ENCODE measurements around the gene ZNF304. TPM values are rescaled to one million over a fixed set of nuclear protein-coding genes. Genes with fewer than 3 reads are reported as not detected.

Gene ZNF304
- total RNA-seq (2014; rRNA removed; shearing (Covaris generic); ENCODE audit: low replicate concordance), result 10.6 and 11.9 TPM in 2 replicates

- no peaks in the 10 kb centered on the region for H3K27me3 ChIP-seq
- H3K36me3 ChIP-seq, result peaks cover 41% of the 10 kb centered on the region
- peak; percentile 98 for DNase-seq
- peaks cover 9% of the 10 kb centered on the region for H3K9me3 ChIP-seq
- H3K4me3 ChIP-seq, result peak within 1 kb of the TSS; percentile 96
These were observed at the start of gene ZNF304 for GRCh38 chr19:57350877-57351805. ZNF304 (plus strand) TSS chr19:57351271; CDS start chr19:57351665, 394 bp downstream.

DNA sequence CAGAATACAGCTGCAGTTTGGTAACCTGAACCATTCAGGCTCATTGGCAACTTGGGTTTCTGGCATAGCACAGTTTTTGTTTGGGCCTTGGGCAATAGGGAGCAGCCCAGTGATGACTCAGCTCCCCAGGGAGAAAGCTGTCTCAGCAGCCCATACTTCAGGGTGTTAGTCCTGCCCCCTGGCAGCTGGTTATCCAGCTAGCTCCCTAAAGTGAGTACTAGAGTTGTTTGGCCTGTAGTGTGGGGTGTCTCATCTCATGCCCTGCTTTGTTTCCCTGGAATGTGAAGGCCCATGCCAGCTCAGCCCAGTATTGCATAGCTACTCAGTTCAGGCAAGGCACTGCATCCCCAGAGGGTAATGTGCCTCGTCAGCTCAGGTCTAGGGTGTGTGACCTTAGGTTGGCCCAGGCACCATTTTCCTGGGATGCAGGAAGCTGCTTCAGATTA lies 49.0 kb upstream of the ZNF304 start:
- peak; percentile 98 for DNase-seq
- Histone ChIP-seq H3K36me3 (peaks cover 92% of the 10 kb centered on the region), H3K4me3 (no peak overlapping the region), H3K27me3 (0 out of 2 replicates have a peak, but pooled peaks cover 2% of the 10 kb centered on the region), H3K9me3 (peaks cover 8% of the 10 kb centered on the region; the same call in 1 of the 2 replicates)

DNA sequence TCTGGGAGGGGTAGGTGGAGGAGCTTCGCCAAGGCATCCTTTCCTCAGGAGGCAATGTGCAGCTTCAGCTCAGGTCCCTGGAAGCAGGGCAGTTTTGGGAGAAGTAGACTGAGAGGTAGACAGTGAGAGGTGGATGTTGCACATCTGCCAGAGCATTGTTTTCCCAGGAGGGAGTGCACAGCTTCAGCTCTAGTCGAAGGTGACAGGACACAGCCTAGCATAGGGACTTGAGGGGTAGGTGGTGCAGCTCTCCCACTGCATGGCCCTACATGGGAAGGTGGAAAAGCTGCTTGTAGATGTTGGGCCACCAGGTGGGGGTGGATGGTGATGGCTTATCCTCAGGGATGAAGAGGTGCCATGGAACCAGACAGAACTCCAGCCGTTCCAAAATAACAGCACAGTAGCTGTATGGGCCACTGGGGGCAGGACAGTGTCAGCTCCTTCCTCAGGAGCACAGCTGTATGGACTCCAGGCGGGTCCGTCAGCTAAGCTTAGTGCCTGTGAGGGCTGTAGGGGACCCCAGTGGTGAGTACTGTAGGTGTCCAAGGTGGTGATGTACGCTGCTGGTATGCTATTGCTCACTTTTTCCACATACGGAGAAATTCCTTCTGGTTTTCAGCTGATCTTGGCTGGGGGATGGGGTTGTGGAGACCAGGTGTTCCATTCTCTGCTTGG lies 48.2 kb upstream of the ZNF304 start:
- H3K27me3 ChIP-seq, result 0 out of 2 replicates have a peak, but pooled peaks cover 2% of the 10 kb centered on the region
- H3K36me3 ChIP-seq, result peaks cover 85% of the 10 kb centered on the region
- DNase-seq, result no peak
- H3K9me3 ChIP-seq, result peaks cover 5% of the 10 kb centered on the region; the same call in 1 of the 2 replicates
- no peak overlapping the region for H3K4me3 ChIP-seq

DNA sequence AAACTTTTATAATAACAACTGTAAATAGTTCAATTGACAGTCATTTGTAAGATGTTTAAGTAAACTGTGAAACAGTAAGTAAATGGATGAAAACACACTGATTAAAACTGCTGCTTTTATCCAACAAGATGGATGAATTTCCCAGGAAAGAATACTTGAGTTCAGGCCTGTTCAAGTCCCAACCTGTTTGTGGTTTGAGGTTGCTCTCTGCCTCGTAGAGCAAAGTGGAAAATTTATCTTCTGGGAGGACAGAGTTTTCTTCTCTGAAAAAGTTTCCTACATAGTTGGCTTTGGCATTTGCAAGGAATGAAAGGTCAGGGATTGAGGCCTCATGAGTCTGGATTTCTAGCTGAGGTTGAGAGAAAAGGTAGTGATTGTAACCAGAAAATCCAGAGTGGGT lies 46.0 kb upstream of the ZNF304 start:
- Histone ChIP-seq H3K27me3 (0 out of 2 replicates have a peak, but pooled peaks cover 2% of the 10 kb centered on the region), H3K9me3 (peaks cover 8% of the 10 kb centered on the region; the same call in 1 of the 2 replicates), H3K4me3 (no peak overlapping the region), H3K36me3 (peaks cover 65% of the 10 kb centered on the region)
- no peak for DNase-seq

GRCh38 chr19:57308514-57308913 lies 42.6 kb upstream of the ZNF304 start:
- Histone ChIP-seq H3K4me3 (no peak overlapping the region), H3K9me3 (peaks cover 4% of the 10 kb centered on the region; the same call in 1 of the 2 replicates), H3K36me3 (peaks cover 33% of the 10 kb centered on the region), H3K27me3 (peaks cover 6% of the 10 kb centered on the region)
- DNase-seq, result no peak

DNA sequence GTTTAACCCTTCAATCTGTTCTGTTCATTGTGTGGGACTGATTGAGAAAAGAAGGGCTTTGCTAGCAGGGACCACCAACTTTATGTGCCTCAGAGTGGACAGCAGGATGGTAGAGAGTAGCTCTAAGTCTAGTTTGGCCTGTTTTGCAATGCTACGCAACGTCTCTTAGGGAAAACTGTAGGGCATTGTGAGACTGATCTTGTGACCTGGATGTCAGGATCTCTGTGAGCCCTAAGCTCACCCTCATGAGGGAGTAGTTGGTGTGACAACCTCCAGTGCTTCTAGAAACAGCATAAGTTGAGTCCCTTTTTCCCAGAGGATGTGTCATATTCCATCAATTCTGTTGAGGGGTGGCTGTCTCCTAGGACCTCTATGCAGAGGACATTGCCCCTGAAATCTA lies 40.3 kb upstream of the ZNF304 start:
- Histone ChIP-seq H3K9me3 (peaks cover 11% of the 10 kb centered on the region), H3K27me3 (peaks cover 16% of the 10 kb centered on the region), H3K36me3 (peaks cover 13% of the 10 kb centered on the region; the same call in 1 of the 2 replicates), H3K4me3 (no peak overlapping the region)
- DNase-seq, result no peak

- Histone ChIP-seq H3K9me3 (peaks cover 7% of the 10 kb centered on the region), H3K4me3 (no peak overlapping the region), H3K27me3 (peaks cover 16% of the 10 kb centered on the region), H3K36me3 (no peaks in the 10 kb centered on the region)
- no peak for DNase-seq
These were observed 36.9 kb upstream of the ZNF304 start for GRCh38 chr19:57314146-57314545.

DNA sequence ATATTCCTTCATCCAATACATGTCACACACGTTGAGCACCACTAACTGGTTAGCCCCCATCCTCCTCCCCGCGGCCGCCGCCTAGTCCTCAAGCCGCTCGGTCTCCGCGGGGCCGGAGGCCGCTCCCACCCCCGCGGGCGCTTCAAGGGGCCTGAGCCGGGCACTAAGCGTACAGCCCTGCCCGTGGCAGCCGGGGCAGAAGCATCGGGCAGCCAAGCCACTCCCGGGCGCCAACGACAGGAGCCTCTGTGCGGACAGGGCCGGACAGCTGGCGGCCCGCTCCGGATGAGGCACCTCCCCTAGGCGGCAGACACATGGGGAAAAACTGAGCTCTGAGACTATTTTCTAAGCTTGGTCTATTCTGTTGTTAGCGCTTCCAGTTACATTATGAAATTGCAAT lies 33.6 kb upstream of the ZNF304 start:
- Histone ChIP-seq H3K36me3 (peaks cover 7% of the 10 kb centered on the region), H3K9me3 (peaks cover 7% of the 10 kb centered on the region), H3K4me3 (no peak overlapping the region), H3K27me3 (peaks cover 16% of the 10 kb centered on the region)
- DNase-seq, result no peak

- Histone ChIP-seq H3K27me3 (peaks cover 6% of the 10 kb centered on the region; the same call in 1 of the 2 replicates), H3K36me3 (peaks cover 28% of the 10 kb centered on the region), H3K4me3 (peak overlapping the region; percentile 91), H3K9me3 (peaks cover 2% of the 10 kb centered on the region; the same call in 1 of the 2 replicates)
- DNase-seq, result no peak
These were observed 31.2 kb upstream of the ZNF304 start for GRCh38 chr19:57319869-57320179.

DNA sequence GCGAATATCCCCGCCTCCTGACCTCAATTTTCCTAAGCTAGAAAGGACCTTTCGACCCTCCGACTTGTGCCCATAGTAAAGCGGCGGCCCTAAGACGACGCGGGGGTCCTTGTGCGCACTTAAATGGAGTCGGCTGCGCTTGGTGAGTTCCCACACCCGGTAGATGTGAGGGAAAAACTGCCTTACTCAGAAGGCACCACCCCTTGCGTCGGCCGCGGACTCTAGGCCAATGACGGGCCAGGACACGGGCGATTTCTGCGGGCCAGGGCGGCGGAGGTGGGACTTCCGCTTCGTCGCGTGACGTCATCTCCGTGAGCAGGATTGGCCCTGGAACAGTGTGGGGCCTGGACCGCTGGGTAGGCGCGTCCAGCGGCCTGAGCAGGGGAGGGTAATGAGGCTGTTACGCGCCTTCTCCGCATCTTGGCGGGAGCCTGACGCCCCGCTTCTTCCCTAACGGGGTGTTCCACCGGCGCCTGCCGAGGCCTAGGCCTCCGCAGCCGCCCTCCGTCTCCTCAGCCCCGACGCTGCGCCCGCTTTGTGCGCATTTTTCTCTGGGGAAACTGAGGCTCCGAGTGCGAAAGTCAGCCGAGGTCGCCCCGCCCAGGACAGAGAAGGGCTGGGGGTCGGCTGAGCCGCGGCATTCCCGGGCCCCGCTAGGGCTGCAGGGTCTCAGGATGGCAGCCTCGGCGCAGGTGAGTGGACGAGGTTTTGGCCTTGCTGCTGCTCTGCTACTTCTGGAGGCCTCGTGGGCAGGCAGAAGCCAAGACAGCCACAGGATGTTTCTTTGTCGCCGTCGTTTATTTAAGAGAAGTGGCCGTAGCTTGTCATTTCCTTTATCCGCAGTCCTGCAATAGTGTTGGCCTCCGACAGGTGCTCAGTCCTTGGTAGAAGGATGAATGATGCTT lies 30.6 kb upstream of the ZNF304 start, which contains the start of gene ZNF543:
Gene ZNF543 (plus strand): TSS at position 293 of the 905 bp plus-strand sequence. CDS start 382 bp downstream, at position 675.
- H3K9me3 ChIP-seq, result peaks cover 2% of the 10 kb centered on the region; the same call in 1 of the 2 replicates
- peak; percentile 98 for DNase-seq
- H3K4me3 ChIP-seq, result peak within 1 kb of the TSS; percentile 91
- H3K27me3 ChIP-seq, result peaks cover 3% of the 10 kb centered on the region; the same call in 1 of the 2 replicates
- peaks cover 34% of the 10 kb centered on the region for H3K36me3 ChIP-seq

DNA sequence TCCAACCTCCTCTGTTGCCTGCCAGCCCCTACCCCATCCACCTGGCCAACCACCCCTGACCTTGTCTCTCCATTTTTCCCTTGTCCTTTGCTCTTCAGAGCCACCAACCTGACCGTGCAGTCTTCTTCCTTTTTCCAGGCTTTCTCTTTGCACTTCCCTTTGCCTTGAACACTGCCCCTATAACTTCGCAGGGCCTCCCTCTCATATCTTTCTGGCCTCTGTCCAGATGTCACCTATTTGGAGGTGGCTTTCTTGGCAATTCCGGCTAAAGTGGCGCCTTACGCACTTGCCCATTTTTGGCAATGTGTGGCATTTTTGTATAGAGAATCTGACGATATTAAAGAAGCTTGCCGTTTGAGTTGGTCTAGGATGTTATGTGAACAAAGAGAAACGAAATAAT lies 30.0 kb upstream of the ZNF304 start:
- peak overlapping the region; percentile 91 for H3K4me3 ChIP-seq
- DNase-seq, result no peak
- peaks cover 41% of the 10 kb centered on the region for H3K36me3 ChIP-seq
- H3K27me3 ChIP-seq, result no peaks in the 10 kb centered on the region
- no peaks in the 10 kb centered on the region for H3K9me3 ChIP-seq

- Histone ChIP-seq H3K4me3 (peak overlapping the region; percentile 91), H3K27me3 (no peaks in the 10 kb centered on the region), H3K9me3 (no peaks in the 10 kb centered on the region), H3K36me3 (peaks cover 47% of the 10 kb centered on the region)
- no peak for DNase-seq
These were observed 29.3 kb upstream of the ZNF304 start for GRCh38 chr19:57321751-57322150.

- Histone ChIP-seq H3K36me3 (peaks cover 77% of the 10 kb centered on the region), H3K27me3 (no peaks in the 10 kb centered on the region)
- DNase-seq, result no peak
These were observed 26.1 kb upstream of the ZNF304 start for GRCh38 chr19:57324992-57325391.

GRCh38 chr19:57327993-57328392 lies 23.1 kb upstream of the ZNF304 start:
- H3K4me3 ChIP-seq, result no peak overlapping the region
- H3K27me3 ChIP-seq, result no peaks in the 10 kb centered on the region
- no peak for DNase-seq
- peaks cover 82% of the 10 kb centered on the region for H3K36me3 ChIP-seq
- H3K9me3 ChIP-seq, result no peaks in the 10 kb centered on the region; the same call in 1 of the 2 replicates

More at GRCh38 chr19:57324992-57325391, 26.1 kb upstream of the ZNF304 start:
- Histone ChIP-seq H3K9me3 (no peaks in the 10 kb centered on the region; the same call in 1 of the 2 replicates), H3K4me3 (no peak overlapping the region)

- DNase-seq, result no peak
- Histone ChIP-seq H3K36me3 (peaks cover 29% of the 10 kb centered on the region), H3K4me3 (no peak overlapping the region), H3K27me3 (no peaks in the 10 kb centered on the region), H3K9me3 (no peaks in the 10 kb centered on the region)
These were observed 16.9 kb upstream of the ZNF304 start for GRCh38 chr19:57334191-57334590.

DNA sequence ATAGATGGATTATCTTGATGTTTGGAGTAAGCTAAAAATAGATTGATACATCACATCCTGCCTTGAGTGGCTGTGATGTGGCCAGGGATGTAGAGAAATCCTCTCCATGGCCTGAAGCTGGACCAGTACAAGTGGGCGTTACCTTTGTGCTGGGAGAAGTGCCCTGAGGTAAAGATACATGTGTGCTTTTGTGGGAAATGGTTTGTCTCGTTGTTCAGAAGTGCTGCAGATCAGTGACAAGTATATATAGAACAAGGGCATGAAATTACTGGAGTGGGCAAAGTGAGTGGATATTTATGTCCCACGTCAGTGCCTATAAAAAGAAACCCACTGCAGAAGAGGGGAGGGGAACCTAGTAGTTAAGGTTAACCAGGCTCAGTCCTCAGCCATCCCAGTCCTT lies 12.2 kb upstream of the ZNF304 start:
- Histone ChIP-seq H3K27me3 (no peaks in the 10 kb centered on the region), H3K4me3 (no peak overlapping the region), H3K36me3 (peaks cover 4% of the 10 kb centered on the region), H3K9me3 (no peaks in the 10 kb centered on the region)
- peak; percentile 34 for DNase-seq

All from MG63 (cell line).